Suprapubic skin (tissue), 4 donors: ENCODE results near the gene PDE7B.

ENCODE experiments used
- CTCF ChIP-seq, 2 donors: fragments of 200-600 bp in 1 of 2; fragments of 450-650 bp in 1 of 2; sonication (generic) in 1 of 2; IDR thresholded peaks; one replicate each; pipeline ENCODE4 v1.5.1; 2016 to 2019; ENCODE audit warnings: antibody characterized with exemption in 2 of 2, mild to moderate bottlenecking in 1 of 2, moderate library complexity in 1 of 2
- EP300 ChIP-seq: sonication (generic); formaldehyde crosslinking; IDR thresholded peaks from one replicate; pipeline ENCODE4 v1.6.1; 2017; ENCODE audit warnings: antibody characterized with exemption
- POLR2A ChIP-seq, 2 donors: fragments of 450-650 bp; IDR thresholded peaks; one replicate each; pipeline ENCODE4 v1.6.1; 2017; ENCODE audit warnings: antibody characterized with exemption in 2 of 2, mild to moderate bottlenecking in 2 of 2, moderate library complexity in 2 of 2
- POLR2AphosphoS5 ChIP-seq, 3 donors: sonication (generic); formaldehyde crosslinking; IDR thresholded peaks; one replicate each; pipeline ENCODE4 v1.6.1; 2017; ENCODE audit warnings: antibody characterized with exemption in 3 of 3

GRCh38 chr6:136076496-136076895 lies 225.0 kb downstream of the PDE7B start:
- TF ChIP-seq CTCF (IDR thresholded peaks at IDR 0.05) (no peak), POLR2A (IDR thresholded peaks at IDR 0.05) (no peak), POLR2AphosphoS5 (IDR thresholded peaks at IDR 0.05) (no peak), EP300 (no peak)
